Measurements from ENCODE around the gene RPL15.
A peak's percentile ranks its signal among the peaks of the same experiment; 100 is the strongest.

Gene RPL15

GRCh38 chr3:23937296-23937695, 20.4 kb downstream of the RPL15 start:
- Histone ChIP-seq H3K4me3 (ENCODE audit: low read depth in 1 of 2, low read length in 2 of 2) (no peak overlapping the region), H3K9ac (ENCODE audit: low read length) (no peak overlapping the region), H3K36me3 (ENCODE audit: insufficient read depth, low read length) (no peaks in the 10 kb centered on the region), H3K27me3 (ENCODE audit: control insufficient read depth in 1 of 2, insufficient read depth in 2 of 2, low read length in 2 of 2) (no peaks in the 10 kb centered on the region), H3K4me1 (ENCODE audit: insufficient read depth, low read length) (no peaks in the 10 kb centered on the region), H3K27ac (ENCODE audit: low read depth, low read length) (no peak overlapping the region), H3K9me3 (ENCODE audit: low read length) (no peaks in the 10 kb centered on the region)

- no peaks in the 10 kb centered on the region for H3K27me3 ChIP-seq (ENCODE audit: control insufficient read depth in 1 of 2, insufficient read depth in 2 of 2, low read length in 2 of 2)
Measured at GRCh38 chr3:23938688-23939087, 21.8 kb downstream of the RPL15 start.

GRCh38 chr3:23940775-23941174, 23.8 kb downstream of the RPL15 start:
- H3K4me3 ChIP-seq (ENCODE audit: low read depth in 1 of 2, low read length in 2 of 2), result no peak overlapping the region
- no peaks in the 10 kb centered on the region for H3K9me3 ChIP-seq (ENCODE audit: low read length)
- H3K36me3 ChIP-seq (ENCODE audit: insufficient read depth, low read length), result no peaks in the 10 kb centered on the region
- H3K4me1 ChIP-seq (ENCODE audit: insufficient read depth, low read length), result peaks cover 5% of the 10 kb centered on the region
- no peaks in the 10 kb centered on the region for H3K27me3 ChIP-seq (ENCODE audit: control insufficient read depth in 1 of 2, insufficient read depth in 2 of 2, low read length in 2 of 2)
- H3K27ac ChIP-seq (ENCODE audit: low read depth, low read length), result no peak overlapping the region
- no peak overlapping the region for H3K9ac ChIP-seq (ENCODE audit: low read length)

More at GRCh38 chr3:23938688-23939087, 21.8 kb downstream of the RPL15 start:
- Histone ChIP-seq H3K9ac (ENCODE audit: low read length) (no peak overlapping the region), H3K27ac (ENCODE audit: low read depth, low read length) (no peak overlapping the region), H3K9me3 (ENCODE audit: low read length) (no peaks in the 10 kb centered on the region), H3K36me3 (ENCODE audit: insufficient read depth, low read length) (no peaks in the 10 kb centered on the region), H3K4me1 (ENCODE audit: insufficient read depth, low read length) (no peaks in the 10 kb centered on the region), H3K4me3 (ENCODE audit: low read depth in 1 of 2, low read length in 2 of 2) (no peak overlapping the region)

GRCh38 chr3:23941440-23941839, 24.5 kb downstream of the RPL15 start:
- H3K9ac ChIP-seq (ENCODE audit: low read length), result no peak overlapping the region
- peaks cover 5% of the 10 kb centered on the region for H3K4me1 ChIP-seq (ENCODE audit: insufficient read depth, low read length)
- no peaks in the 10 kb centered on the region for H3K36me3 ChIP-seq (ENCODE audit: insufficient read depth, low read length)
- H3K9me3 ChIP-seq (ENCODE audit: low read length), result no peaks in the 10 kb centered on the region
- no peaks in the 10 kb centered on the region for H3K27me3 ChIP-seq (ENCODE audit: control insufficient read depth in 1 of 2, insufficient read depth in 2 of 2, low read length in 2 of 2)
- H3K4me3 ChIP-seq (ENCODE audit: low read depth in 1 of 2, low read length in 2 of 2), result no peak overlapping the region
- H3K27ac ChIP-seq (ENCODE audit: low read depth, low read length), result no peak overlapping the region

- Histone ChIP-seq H3K4me1 (ENCODE audit: insufficient read depth, low read length) (peaks cover 16% of the 10 kb centered on the region), H3K9me3 (ENCODE audit: low read length) (no peaks in the 10 kb centered on the region), H3K27ac (ENCODE audit: low read depth, low read length) (no peak overlapping the region), H3K4me3 (ENCODE audit: low read depth in 1 of 2, low read length in 2 of 2) (no peak overlapping the region), H3K27me3 (ENCODE audit: control insufficient read depth in 1 of 2, insufficient read depth in 2 of 2, low read length in 2 of 2) (no peaks in the 10 kb centered on the region), H3K36me3 (ENCODE audit: insufficient read depth, low read length) (no peaks in the 10 kb centered on the region), H3K9ac (ENCODE audit: low read length) (no peak overlapping the region)
Measured at GRCh38 chr3:23942546-23942945, 25.6 kb downstream of the RPL15 start.

- Histone ChIP-seq H3K4me3 (ENCODE audit: low read depth in 1 of 2, low read length in 2 of 2) (peak overlapping the region; percentile 47 to 57), H3K36me3 (ENCODE audit: insufficient read depth, low read length) (no peaks in the 10 kb centered on the region), H3K4me1 (ENCODE audit: insufficient read depth, low read length) (peaks cover 32% of the 10 kb centered on the region), H3K9me3 (ENCODE audit: low read length) (no peaks in the 10 kb centered on the region), H3K27me3 (ENCODE audit: control insufficient read depth in 1 of 2, insufficient read depth in 2 of 2, low read length in 2 of 2) (no peaks in the 10 kb centered on the region), H3K9ac (ENCODE audit: low read length) (peak overlapping the region; percentile 44), H3K27ac (ENCODE audit: low read depth, low read length) (peak overlapping the region; percentile 80)
Measured at GRCh38 chr3:23944007-23944783, 27.3 kb downstream of the RPL15 start.

GRCh38 chr3:23944861-23945662, 28.1 kb downstream of the RPL15 start, which contains the start of gene NR1D2:
TSS of gene NR1D2 (plus strand) at chr3:23945286. CDS start at chr3:23945579, 293 bp downstream.
- Histone ChIP-seq H3K9ac (ENCODE audit: low read length) (peak within 1 kb of the TSS; percentile 77), H3K4me3 (ENCODE audit: low read depth in 1 of 2, low read length in 2 of 2) (peak within 1 kb of the TSS; percentile 57 to 69), H3K27ac (ENCODE audit: low read depth, low read length) (peak within 1 kb of the TSS; percentile 96), H3K36me3 (ENCODE audit: insufficient read depth, low read length) (no peaks in the 10 kb centered on the region), H3K4me1 (ENCODE audit: insufficient read depth, low read length) (peaks cover 40% of the 10 kb centered on the region), H3K27me3 (ENCODE audit: control insufficient read depth in 1 of 2, insufficient read depth in 2 of 2, low read length in 2 of 2) (no peaks in the 10 kb centered on the region), H3K9me3 (ENCODE audit: low read length) (no peaks in the 10 kb centered on the region)

- Histone ChIP-seq H3K4me1 (ENCODE audit: insufficient read depth, low read length) (peaks cover 46% of the 10 kb centered on the region), H3K27ac (ENCODE audit: low read depth, low read length) (peak overlapping the region; percentile 75)
Measured at GRCh38 chr3:23945663-23945912, 28.7 kb downstream of the RPL15 start.

GRCh38 chr3:23945913-23946687, 29.2 kb downstream of the RPL15 start:
- Histone ChIP-seq H3K27me3 (ENCODE audit: control insufficient read depth in 1 of 2, insufficient read depth in 2 of 2, low read length in 2 of 2) (no peaks in the 10 kb centered on the region), H3K27ac (ENCODE audit: low read depth, low read length) (peak overlapping the region; percentile 96), H3K9ac (ENCODE audit: low read length) (peak overlapping the region; percentile 77), H3K4me3 (ENCODE audit: low read depth in 1 of 2, low read length in 2 of 2) (peak overlapping the region; percentile 57 to 69), H3K4me1 (ENCODE audit: insufficient read depth, low read length) (peaks cover 49% of the 10 kb centered on the region), H3K36me3 (ENCODE audit: insufficient read depth, low read length) (no peaks in the 10 kb centered on the region), H3K9me3 (ENCODE audit: low read length) (no peaks in the 10 kb centered on the region)

More at GRCh38 chr3:23945663-23945912, 28.7 kb downstream of the RPL15 start:
- H3K4me3 ChIP-seq (ENCODE audit: low read depth in 1 of 2, low read length in 2 of 2), result peak overlapping the region in 1 of 2 donors; percentile 47
- no peaks in the 10 kb centered on the region for H3K9me3 ChIP-seq (ENCODE audit: low read length)
- H3K9ac ChIP-seq (ENCODE audit: low read length), result no peak overlapping the region
- H3K27me3 ChIP-seq (ENCODE audit: control insufficient read depth in 1 of 2, insufficient read depth in 2 of 2, low read length in 2 of 2), result no peaks in the 10 kb centered on the region
- no peaks in the 10 kb centered on the region for H3K36me3 ChIP-seq (ENCODE audit: insufficient read depth, low read length)

- no peaks in the 10 kb centered on the region for H3K27me3 ChIP-seq (ENCODE audit: control insufficient read depth in 1 of 2, insufficient read depth in 2 of 2, low read length in 2 of 2)
- H3K9me3 ChIP-seq (ENCODE audit: low read length), result no peaks in the 10 kb centered on the region
- no peak overlapping the region for H3K4me3 ChIP-seq (ENCODE audit: low read depth in 1 of 2, low read length in 2 of 2)
- peaks cover 70% of the 10 kb centered on the region for H3K4me1 ChIP-seq (ENCODE audit: insufficient read depth, low read length)
- no peak overlapping the region for H3K27ac ChIP-seq (ENCODE audit: low read depth, low read length)
- H3K9ac ChIP-seq (ENCODE audit: low read length), result no peak overlapping the region
- no peaks in the 10 kb centered on the region for H3K36me3 ChIP-seq (ENCODE audit: insufficient read depth, low read length)
Measured at GRCh38 chr3:23948761-23949160, 31.8 kb downstream of the RPL15 start.

- Histone ChIP-seq H3K4me3 (ENCODE audit: low read depth in 1 of 2, low read length in 2 of 2) (peak overlapping the region in 1 of 2 donors; percentile 16), H3K27ac (ENCODE audit: low read depth, low read length) (no peak overlapping the region), H3K36me3 (ENCODE audit: insufficient read depth, low read length) (peaks cover 4% of the 10 kb centered on the region), H3K9ac (ENCODE audit: low read length) (no peak overlapping the region), H3K4me1 (ENCODE audit: insufficient read depth, low read length) (peaks cover 75% of the 10 kb centered on the region), H3K27me3 (ENCODE audit: control insufficient read depth in 1 of 2, insufficient read depth in 2 of 2, low read length in 2 of 2) (no peaks in the 10 kb centered on the region), H3K9me3 (ENCODE audit: low read length) (no peaks in the 10 kb centered on the region)
Measured at GRCh38 chr3:23949784-23950183, 32.9 kb downstream of the RPL15 start.
